ENCODE results near the gene TBC1D4. TPM values are rescaled to one million over a fixed set of nuclear protein-coding genes. Genes with fewer than 3 reads are reported as not detected.

TBC1D4 gene
- total and polyA plus RNA-seq, 2 donors, result 18.8 to 22.8 TPM

GRCh38 chr13:75376792-75377402, 105.1 kb downstream of the TBC1D4 start:
- no peaks in the 10 kb centered on the region for H3K36me3 ChIP-seq (ENCODE audit: control insufficient read depth in 2 of 2, insufficient read depth in 2 of 2, low read length in 1 of 2)
- WGBS, result 90% methylated on average over 6 of the region's 6 CpGs
- no peaks in the 10 kb centered on the region for H3K9me3 ChIP-seq (ENCODE audit: control insufficient read depth in 2 of 2, insufficient read depth in 1 of 2, low read length in 1 of 2)
- no peak for DNase-seq (ENCODE audit: low read depth in 6 of 9, low spot score in 9 of 9)
- peak overlapping the region in 1 of 2 donors; percentile 58 for H3K27ac ChIP-seq (ENCODE audit: low read depth in 1 of 2, low read length in 1 of 2)
- peaks cover 0 to 16% of the 10 kb centered on the region in 2 donors for H3K4me1 ChIP-seq (ENCODE audit: control insufficient read depth in 2 of 2, insufficient read depth in 2 of 2, low read length in 2 of 2)
- H3K4me3 ChIP-seq (ENCODE audit: low read length in 2 of 2), result no peak overlapping the region
- H3K27me3 ChIP-seq (ENCODE audit: control insufficient read depth in 2 of 2, insufficient read depth in 1 of 2, low read length in 1 of 2), result no peaks in the 10 kb centered on the region

GRCh38 chr13:75375329-75375728, 106.6 kb downstream of the TBC1D4 start:
- no peak overlapping the region for H3K4me3 ChIP-seq (ENCODE audit: low read length in 2 of 2)
- DNase-seq (ENCODE audit: low read depth in 6 of 9, low spot score in 9 of 9), result no peak
- H3K27ac ChIP-seq (ENCODE audit: low read depth in 1 of 2, low read length in 1 of 2), result no peak overlapping the region
- no peaks in the 10 kb centered on the region for H3K36me3 ChIP-seq (ENCODE audit: control insufficient read depth in 2 of 2, insufficient read depth in 2 of 2, low read length in 1 of 2)
- no peaks in the 10 kb centered on the region for H3K9me3 ChIP-seq (ENCODE audit: control insufficient read depth in 2 of 2, insufficient read depth in 1 of 2, low read length in 1 of 2)
- H3K27me3 ChIP-seq (ENCODE audit: control insufficient read depth in 2 of 2, insufficient read depth in 1 of 2, low read length in 1 of 2), result no peaks in the 10 kb centered on the region
- WGBS, result 61% methylated on average over 2 of the region's 2 CpGs
- H3K4me1 ChIP-seq (ENCODE audit: control insufficient read depth in 2 of 2, insufficient read depth in 2 of 2, low read length in 2 of 2), result peaks cover 9 to 27% of the 10 kb centered on the region in 2 donors

GRCh38 chr13:75373988-75374387, 108.0 kb downstream of the TBC1D4 start:
- Histone ChIP-seq H3K27ac (ENCODE audit: low read depth in 1 of 2, low read length in 1 of 2) (no peak overlapping the region), H3K4me1 (ENCODE audit: control insufficient read depth in 2 of 2, insufficient read depth in 2 of 2, low read length in 2 of 2) (peaks cover 10 to 33% of the 10 kb centered on the region in 2 donors), H3K27me3 (ENCODE audit: control insufficient read depth in 2 of 2, insufficient read depth in 1 of 2, low read length in 1 of 2) (no peaks in the 10 kb centered on the region), H3K9me3 (ENCODE audit: control insufficient read depth in 2 of 2, insufficient read depth in 1 of 2, low read length in 1 of 2) (no peaks in the 10 kb centered on the region), H3K4me3 (ENCODE audit: low read length in 2 of 2) (no peak overlapping the region), H3K36me3 (ENCODE audit: control insufficient read depth in 2 of 2, insufficient read depth in 2 of 2, low read length in 1 of 2) (no peaks in the 10 kb centered on the region)
- 84% methylated on average over 5 of the region's 5 CpGs for WGBS
- no peak for DNase-seq (ENCODE audit: low read depth in 6 of 9, low spot score in 9 of 9)

- Histone ChIP-seq H3K4me3 (ENCODE audit: low read length in 2 of 2) (no peak overlapping the region), H3K4me1 (ENCODE audit: control insufficient read depth in 2 of 2, insufficient read depth in 2 of 2, low read length in 2 of 2) (peaks cover 10 to 39% of the 10 kb centered on the region in 2 donors), H3K9me3 (ENCODE audit: control insufficient read depth in 2 of 2, insufficient read depth in 1 of 2, low read length in 1 of 2) (no peaks in the 10 kb centered on the region), H3K27ac (ENCODE audit: low read depth in 1 of 2, low read length in 1 of 2) (no peak overlapping the region), H3K36me3 (ENCODE audit: control insufficient read depth in 2 of 2, insufficient read depth in 2 of 2, low read length in 1 of 2) (no peaks in the 10 kb centered on the region), H3K27me3 (ENCODE audit: control insufficient read depth in 2 of 2, insufficient read depth in 1 of 2, low read length in 1 of 2) (no peaks in the 10 kb centered on the region)
- no peak for DNase-seq (ENCODE audit: low read depth in 6 of 9, low spot score in 9 of 9)
- 85% methylated on average over 13 of the region's 13 CpGs for WGBS
Measured at GRCh38 chr13:75372923-75373841, 108.8 kb downstream of the TBC1D4 start.

- WGBS, result 67% methylated on average over 1 of the region's 1 CpG
- H3K4me3 ChIP-seq (ENCODE audit: low read length in 2 of 2), result no peak overlapping the region
- no peaks in the 10 kb centered on the region for H3K9me3 ChIP-seq (ENCODE audit: control insufficient read depth in 2 of 2, insufficient read depth in 1 of 2, low read length in 1 of 2)
- no peaks in the 10 kb centered on the region for H3K36me3 ChIP-seq (ENCODE audit: control insufficient read depth in 2 of 2, insufficient read depth in 2 of 2, low read length in 1 of 2)
- peaks cover 10 to 39% of the 10 kb centered on the region in 2 donors for H3K4me1 ChIP-seq (ENCODE audit: control insufficient read depth in 2 of 2, insufficient read depth in 2 of 2, low read length in 2 of 2)
- DNase-seq (ENCODE audit: low read depth in 6 of 9, low spot score in 9 of 9), result peak in 4 of 9 donors; percentile 35 to 74 (median 42)
- no peak overlapping the region for H3K27ac ChIP-seq (ENCODE audit: low read depth in 1 of 2, low read length in 1 of 2)
- no peaks in the 10 kb centered on the region for H3K27me3 ChIP-seq (ENCODE audit: control insufficient read depth in 2 of 2, insufficient read depth in 1 of 2, low read length in 1 of 2)
Measured at GRCh38 chr13:75372517-75372916, 109.5 kb downstream of the TBC1D4 start.

GRCh38 chr13:75371203-75371602, 110.8 kb downstream of the TBC1D4 start:
- H3K27me3 ChIP-seq (ENCODE audit: control insufficient read depth in 2 of 2, insufficient read depth in 1 of 2, low read length in 1 of 2), result no peaks in the 10 kb centered on the region
- peak in 3 of 9 donors; percentile 26 to 63 (median 39) for DNase-seq (ENCODE audit: low read depth in 6 of 9, low spot score in 9 of 9)
- H3K4me3 ChIP-seq (ENCODE audit: low read length in 2 of 2), result no peak overlapping the region
- H3K36me3 ChIP-seq (ENCODE audit: control insufficient read depth in 2 of 2, insufficient read depth in 2 of 2, low read length in 1 of 2), result no peaks in the 10 kb centered on the region
- H3K27ac ChIP-seq (ENCODE audit: low read depth in 1 of 2, low read length in 1 of 2), result peak overlapping the region in 1 of 2 donors; percentile 27
- no peaks in the 10 kb centered on the region for H3K9me3 ChIP-seq (ENCODE audit: control insufficient read depth in 2 of 2, insufficient read depth in 1 of 2, low read length in 1 of 2)
- peaks cover 10 to 32% of the 10 kb centered on the region in 2 donors for H3K4me1 ChIP-seq (ENCODE audit: control insufficient read depth in 2 of 2, insufficient read depth in 2 of 2, low read length in 2 of 2)

- peak overlapping the region in 1 of 2 donors; percentile 27 for H3K27ac ChIP-seq (ENCODE audit: low read depth in 1 of 2, low read length in 1 of 2)
- no peak overlapping the region for H3K4me3 ChIP-seq (ENCODE audit: low read length in 2 of 2)
- peaks cover 10 to 32% of the 10 kb centered on the region in 2 donors for H3K4me1 ChIP-seq (ENCODE audit: control insufficient read depth in 2 of 2, insufficient read depth in 2 of 2, low read length in 2 of 2)
Measured at GRCh38 chr13:75370774-75371173, 111.2 kb downstream of the TBC1D4 start.

GRCh38 chr13:75369981-75370380, 112.0 kb downstream of the TBC1D4 start:
- no peak for DNase-seq (ENCODE audit: low read depth in 6 of 9, low spot score in 9 of 9)
- no peak overlapping the region for H3K4me3 ChIP-seq (ENCODE audit: low read length in 2 of 2)
- H3K27ac ChIP-seq (ENCODE audit: low read depth in 1 of 2, low read length in 1 of 2), result no peak overlapping the region
- H3K27me3 ChIP-seq (ENCODE audit: control insufficient read depth in 2 of 2, insufficient read depth in 1 of 2, low read length in 1 of 2), result no peaks in the 10 kb centered on the region
- H3K4me1 ChIP-seq (ENCODE audit: control insufficient read depth in 2 of 2, insufficient read depth in 2 of 2, low read length in 2 of 2), result peaks cover 10 to 32% of the 10 kb centered on the region in 2 donors
- no peaks in the 10 kb centered on the region for H3K9me3 ChIP-seq (ENCODE audit: control insufficient read depth in 2 of 2, insufficient read depth in 1 of 2, low read length in 1 of 2)
- H3K36me3 ChIP-seq (ENCODE audit: control insufficient read depth in 2 of 2, insufficient read depth in 2 of 2, low read length in 1 of 2), result no peaks in the 10 kb centered on the region
- WGBS, result 98% methylated on average over 3 of the region's 3 CpGs

More at GRCh38 chr13:75370774-75371173, 111.2 kb downstream of the TBC1D4 start:
- Histone ChIP-seq H3K9me3 (ENCODE audit: control insufficient read depth in 2 of 2, insufficient read depth in 1 of 2, low read length in 1 of 2) (no peaks in the 10 kb centered on the region), H3K27me3 (ENCODE audit: control insufficient read depth in 2 of 2, insufficient read depth in 1 of 2, low read length in 1 of 2) (no peaks in the 10 kb centered on the region), H3K36me3 (ENCODE audit: control insufficient read depth in 2 of 2, insufficient read depth in 2 of 2, low read length in 1 of 2) (no peaks in the 10 kb centered on the region)
- 33% methylated on average over 1 of the region's 1 CpG for whole genome bisulfite sequencing
- DNase-seq (ENCODE audit: low read depth in 6 of 9, low spot score in 9 of 9), result peak in 7 of 9 donors; percentile 38 to 75 (median 53)

GRCh38 chr13:75368167-75368566, 113.8 kb downstream of the TBC1D4 start:
- Histone ChIP-seq H3K9me3 (ENCODE audit: control insufficient read depth in 2 of 2, insufficient read depth in 1 of 2, low read length in 1 of 2) (no peaks in the 10 kb centered on the region), H3K4me1 (ENCODE audit: control insufficient read depth in 2 of 2, insufficient read depth in 2 of 2, low read length in 2 of 2) (peaks cover 10 to 27% of the 10 kb centered on the region in 2 donors), H3K27ac (ENCODE audit: low read depth in 1 of 2, low read length in 1 of 2) (no peak overlapping the region), H3K27me3 (ENCODE audit: control insufficient read depth in 2 of 2, insufficient read depth in 1 of 2, low read length in 1 of 2) (no peaks in the 10 kb centered on the region), H3K36me3 (ENCODE audit: control insufficient read depth in 2 of 2, insufficient read depth in 2 of 2, low read length in 1 of 2) (no peaks in the 10 kb centered on the region), H3K4me3 (ENCODE audit: low read length in 2 of 2) (no peak overlapping the region)
- DNase-seq (ENCODE audit: low read depth in 6 of 9, low spot score in 9 of 9), result peak in 1 of 9 donors; percentile 37
- WGBS, result 24% methylated on average over 3 of the region's 3 CpGs

All from thymus (tissue), 11 donors.